KMS-11 (cell line): ENCODE data around the gene SLC17A3.

Experiments
- H2AFZ ChIP-seq: fragments of 200-600 bp; sonication (generic); 2 replicates; pipeline ENCODE4 v1.6.1; 2016; ENCODE audit warnings: antibody characterized with exemption, mixed run types, low read depth
- H3K27ac ChIP-seq: fragments of 200-600 bp; sonication (generic); 2 replicates; pipeline ENCODE4 v1.6.1; 2016; ENCODE audit warnings: mild to moderate bottlenecking, mixed run types
- H3K27me3 ChIP-seq: fragments of 200-600 bp; sonication (generic); 2 replicates; pipeline ENCODE4 v1.6.1; 2017; ENCODE audit warnings: mild to moderate bottlenecking, low read depth, mixed run types, moderate library complexity; ENCODE audit not compliant: insufficient read depth
- H3K36me3 ChIP-seq: fragments of 200-600 bp; sonication (generic); 2 replicates; pipeline ENCODE4 v1.6.1; 2017; ENCODE audit warnings: mild to moderate bottlenecking, mixed run types; ENCODE audit not compliant: insufficient read depth
- H3K4me1 ChIP-seq: fragments of 200-600 bp; sonication (generic); 2 replicates; pipeline ENCODE4 v1.6.1; 2016; ENCODE audit warnings: mild to moderate bottlenecking, low read depth, mixed run types; ENCODE audit not compliant: poor library complexity, severe bottlenecking
- H3K4me2 ChIP-seq: fragments of 200-600 bp; sonication (generic); 2 replicates; pipeline ENCODE4 v1.7.0; 2016; ENCODE audit warnings: mild to moderate bottlenecking, mixed run types
- H3K4me3 ChIP-seq: fragments of 200-600 bp; sonication (generic); IDR thresholded peaks from 2 replicates; pipeline ENCODE4 v1.6.1; 2017; ENCODE audit warnings: low read depth, low read length, mixed read lengths; ENCODE audit not compliant: insufficient read depth
- H3K79me2 ChIP-seq: fragments of 200-600 bp; sonication (generic); 2 replicates; pipeline ENCODE4 v1.6.1; 2016; ENCODE audit warnings: low read depth, mixed run types; ENCODE audit not compliant: insufficient read depth
- H3K9ac ChIP-seq: fragments of 200-600 bp; sonication (generic); 2 replicates; pipeline ENCODE4 v1.6.1; 2016; ENCODE audit warnings: mild to moderate bottlenecking, mixed run types
- H4K20me1 ChIP-seq: fragments of 200-600 bp; sonication (generic); 2 replicates; pipeline ENCODE4 v1.6.1; 2016; ENCODE audit warnings: mild to moderate bottlenecking, mixed run types; ENCODE audit not compliant: insufficient read depth
- CTCF ChIP-seq: fragments of 200-600 bp; sonication (generic); conservative IDR thresholded peaks from 2 replicates; pipeline ENCODE4 v1.6.1; 2017; ENCODE audit warnings: low read depth, mild to moderate bottlenecking, antibody characterized with exemption, low read length, moderate library complexity, mixed read lengths

Gene SLC17A3

GRCh38 chr6:25918083-25918683 is 44.1 kb upstream of the SLC17A3 start:
- no peak for TF ChIP-seq CTCF
- Histone ChIP-seq H4K20me1 (no peaks in the 10 kb centered on the region), H3K27me3 (no peaks in the 10 kb centered on the region), H2AFZ (no peak overlapping the region), H3K9ac (no peak overlapping the region), H3K27ac (no peak overlapping the region), H3K4me1 (no peaks in the 10 kb centered on the region), H3K36me3 (no peaks in the 10 kb centered on the region), H3K4me3 (no peak overlapping the region), H3K79me2 (no peaks in the 10 kb centered on the region), H3K4me2 (no peak overlapping the region)

- no peak overlapping the region for H3K4me3 ChIP-seq
Measured at GRCh38 chr6:25916789-25917490, 42.9 kb upstream of the SLC17A3 start.

GRCh38 chr6:25916330-25916729 is 42.3 kb upstream of the SLC17A3 start:
- TF ChIP-seq CTCF = no peak
- no peak overlapping the region for H3K4me2 ChIP-seq
- H3K4me1 ChIP-seq = no peaks in the 10 kb centered on the region
- H3K79me2 ChIP-seq = no peaks in the 10 kb centered on the region
- H3K27me3 ChIP-seq = no peaks in the 10 kb centered on the region
- H3K4me3 ChIP-seq = no peak overlapping the region
- no peaks in the 10 kb centered on the region for H3K36me3 ChIP-seq
- H4K20me1 ChIP-seq = no peaks in the 10 kb centered on the region
- H3K9ac ChIP-seq = no peak overlapping the region
- H2AFZ ChIP-seq = no peak overlapping the region
- H3K27ac ChIP-seq = no peak overlapping the region

More at GRCh38 chr6:25916789-25917490, 42.9 kb upstream of the SLC17A3 start:
- Histone ChIP-seq H2AFZ (no peak overlapping the region), H3K27ac (no peak overlapping the region), H3K36me3 (no peaks in the 10 kb centered on the region), H3K27me3 (no peaks in the 10 kb centered on the region), H3K9ac (no peak overlapping the region), H3K4me2 (no peak overlapping the region), H3K4me1 (no peaks in the 10 kb centered on the region), H3K79me2 (no peaks in the 10 kb centered on the region), H4K20me1 (no peaks in the 10 kb centered on the region)
- TF ChIP-seq CTCF = no peak

GRCh38 chr6:25913741-25914140 is 39.7 kb upstream of the SLC17A3 start:
- Histone ChIP-seq H3K4me3 (no peak overlapping the region), H3K27ac (no peak overlapping the region), H3K9ac (no peak overlapping the region), H2AFZ (no peak overlapping the region), H3K4me1 (peaks cover 12% of the 10 kb centered on the region), H3K4me2 (no peak overlapping the region), H3K27me3 (no peaks in the 10 kb centered on the region), H4K20me1 (no peaks in the 10 kb centered on the region), H3K36me3 (no peaks in the 10 kb centered on the region), H3K79me2 (no peaks in the 10 kb centered on the region)
- no peak for TF ChIP-seq CTCF
